ENCODE measurements around the gene ERG28.

DNA sequence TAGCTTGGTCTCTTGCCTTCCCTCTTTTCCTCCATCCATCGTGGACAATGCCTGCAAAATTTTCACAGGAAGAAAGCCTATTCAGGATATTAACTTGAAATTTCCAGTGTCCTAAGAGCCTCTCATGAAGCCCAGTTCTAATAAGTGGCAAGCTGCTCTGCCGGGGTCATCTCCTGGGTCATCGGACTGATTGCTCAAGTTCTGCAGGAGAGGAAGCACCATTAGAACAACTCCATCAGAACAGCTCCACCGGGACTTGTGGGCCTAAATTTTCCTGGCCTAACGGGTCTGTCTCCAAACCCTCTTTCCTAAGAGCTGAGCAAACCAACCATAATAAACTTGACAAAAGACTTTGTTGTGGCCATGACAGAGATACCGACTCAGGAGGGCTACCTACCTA lies 13.9 kb downstream of the ERG28 start:
- TF ChIP-seq, protein P1, sequence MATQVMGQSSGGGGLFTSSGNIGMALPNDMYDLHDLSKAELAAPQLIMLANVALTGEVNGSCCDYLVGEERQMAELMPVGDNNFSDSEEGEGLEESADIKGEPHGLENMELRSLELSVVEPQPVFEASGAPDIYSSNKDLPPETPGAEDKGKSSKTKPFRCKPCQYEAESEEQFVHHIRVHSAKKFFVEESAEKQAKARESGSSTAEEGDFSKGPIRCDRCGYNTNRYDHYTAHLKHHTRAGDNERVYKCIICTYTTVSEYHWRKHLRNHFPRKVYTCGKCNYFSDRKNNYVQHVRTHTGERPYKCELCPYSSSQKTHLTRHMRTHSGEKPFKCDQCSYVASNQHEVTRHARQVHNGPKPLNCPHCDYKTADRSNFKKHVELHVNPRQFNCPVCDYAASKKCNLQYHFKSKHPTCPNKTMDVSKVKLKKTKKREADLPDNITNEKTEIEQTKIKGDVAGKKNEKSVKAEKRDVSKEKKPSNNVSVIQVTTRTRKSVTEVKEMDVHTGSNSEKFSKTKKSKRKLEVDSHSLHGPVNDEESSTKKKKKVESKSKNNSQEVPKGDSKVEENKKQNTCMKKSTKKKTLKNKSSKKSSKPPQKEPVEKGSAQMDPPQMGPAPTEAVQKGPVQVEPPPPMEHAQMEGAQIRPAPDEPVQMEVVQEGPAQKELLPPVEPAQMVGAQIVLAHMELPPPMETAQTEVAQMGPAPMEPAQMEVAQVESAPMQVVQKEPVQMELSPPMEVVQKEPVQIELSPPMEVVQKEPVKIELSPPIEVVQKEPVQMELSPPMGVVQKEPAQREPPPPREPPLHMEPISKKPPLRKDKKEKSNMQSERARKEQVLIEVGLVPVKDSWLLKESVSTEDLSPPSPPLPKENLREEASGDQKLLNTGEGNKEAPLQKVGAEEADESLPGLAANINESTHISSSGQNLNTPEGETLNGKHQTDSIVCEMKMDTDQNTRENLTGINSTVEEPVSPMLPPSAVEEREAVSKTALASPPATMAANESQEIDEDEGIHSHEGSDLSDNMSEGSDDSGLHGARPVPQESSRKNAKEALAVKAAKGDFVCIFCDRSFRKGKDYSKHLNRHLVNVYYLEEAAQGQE (IDR thresholded peaks at IDR 0.05): no peak
- TF ChIP-seq, protein P2, sequence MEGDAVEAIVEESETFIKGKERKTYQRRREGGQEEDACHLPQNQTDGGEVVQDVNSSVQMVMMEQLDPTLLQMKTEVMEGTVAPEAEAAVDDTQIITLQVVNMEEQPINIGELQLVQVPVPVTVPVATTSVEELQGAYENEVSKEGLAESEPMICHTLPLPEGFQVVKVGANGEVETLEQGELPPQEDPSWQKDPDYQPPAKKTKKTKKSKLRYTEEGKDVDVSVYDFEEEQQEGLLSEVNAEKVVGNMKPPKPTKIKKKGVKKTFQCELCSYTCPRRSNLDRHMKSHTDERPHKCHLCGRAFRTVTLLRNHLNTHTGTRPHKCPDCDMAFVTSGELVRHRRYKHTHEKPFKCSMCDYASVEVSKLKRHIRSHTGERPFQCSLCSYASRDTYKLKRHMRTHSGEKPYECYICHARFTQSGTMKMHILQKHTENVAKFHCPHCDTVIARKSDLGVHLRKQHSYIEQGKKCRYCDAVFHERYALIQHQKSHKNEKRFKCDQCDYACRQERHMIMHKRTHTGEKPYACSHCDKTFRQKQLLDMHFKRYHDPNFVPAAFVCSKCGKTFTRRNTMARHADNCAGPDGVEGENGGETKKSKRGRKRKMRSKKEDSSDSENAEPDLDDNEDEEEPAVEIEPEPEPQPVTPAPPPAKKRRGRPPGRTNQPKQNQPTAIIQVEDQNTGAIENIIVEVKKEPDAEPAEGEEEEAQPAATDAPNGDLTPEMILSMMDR (IDR thresholded peaks at IDR 0.05; ENCODE audit: low read depth, low read length, missing input control): no peak
- peak; percentile 45 for TF ChIP-seq SP1 (IDR thresholded peaks at IDR 0.05)
- TF ChIP-seq, protein P3, sequence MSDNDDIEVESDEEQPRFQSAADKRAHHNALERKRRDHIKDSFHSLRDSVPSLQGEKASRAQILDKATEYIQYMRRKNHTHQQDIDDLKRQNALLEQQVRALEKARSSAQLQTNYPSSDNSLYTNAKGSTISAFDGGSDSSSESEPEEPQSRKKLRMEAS (IDR thresholded peaks at IDR 0.05): no peak
- peak in 1 of 2 donors; percentile 30 for TF ChIP-seq RAD21 (IDR thresholded peaks at IDR 0.05)
- TF ChIP-seq GABPA (IDR thresholded peaks at IDR 0.05 in 1 of 2, conservative IDR thresholded peaks at IDR 0.05 in 1 of 2): no peak
- no peak for TF ChIP-seq EGR1 (IDR thresholded peaks at IDR 0.05; ENCODE audit: low read depth in 2 of 2)
- no peak for TF ChIP-seq YY1 (IDR thresholded peaks at IDR 0.05)
- no peak for TF ChIP-seq JUND (IDR thresholded peaks at IDR 0.05)
- TF ChIP-seq, protein P4, sequence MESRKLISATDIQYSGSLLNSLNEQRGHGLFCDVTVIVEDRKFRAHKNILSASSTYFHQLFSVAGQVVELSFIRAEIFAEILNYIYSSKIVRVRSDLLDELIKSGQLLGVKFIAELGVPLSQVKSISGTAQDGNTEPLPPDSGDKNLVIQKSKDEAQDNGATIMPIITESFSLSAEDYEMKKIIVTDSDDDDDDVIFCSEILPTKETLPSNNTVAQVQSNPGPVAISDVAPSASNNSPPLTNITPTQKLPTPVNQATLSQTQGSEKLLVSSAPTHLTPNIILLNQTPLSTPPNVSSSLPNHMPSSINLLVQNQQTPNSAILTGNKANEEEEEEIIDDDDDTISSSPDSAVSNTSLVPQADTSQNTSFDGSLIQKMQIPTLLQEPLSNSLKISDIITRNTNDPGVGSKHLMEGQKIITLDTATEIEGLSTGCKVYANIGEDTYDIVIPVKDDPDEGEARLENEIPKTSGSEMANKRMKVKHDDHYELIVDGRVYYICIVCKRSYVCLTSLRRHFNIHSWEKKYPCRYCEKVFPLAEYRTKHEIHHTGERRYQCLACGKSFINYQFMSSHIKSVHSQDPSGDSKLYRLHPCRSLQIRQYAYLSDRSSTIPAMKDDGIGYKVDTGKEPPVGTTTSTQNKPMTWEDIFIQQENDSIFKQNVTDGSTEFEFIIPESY (IDR thresholded peaks at IDR 0.05): no peak
- TF ChIP-seq, protein P5, sequence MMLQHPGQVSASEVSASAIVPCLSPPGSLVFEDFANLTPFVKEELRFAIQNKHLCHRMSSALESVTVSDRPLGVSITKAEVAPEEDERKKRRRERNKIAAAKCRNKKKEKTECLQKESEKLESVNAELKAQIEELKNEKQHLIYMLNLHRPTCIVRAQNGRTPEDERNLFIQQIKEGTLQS (IDR thresholded peaks at IDR 0.05): no peak
- no peak for TF ChIP-seq HNF4G (IDR thresholded peaks at IDR 0.05)
- no peak for TF ChIP-seq TAF1 (conservative IDR thresholded peaks at IDR 0.05)

Measured in liver (tissue), 3 donors.